Posterior cingulate gyrus (tissue), 11 donors: ENCODE data around the gene TUBG2.
"Not testable (repeated sequence)": the region's sequence is repeated elsewhere in the genome, so short reads cannot be mapped to it uniquely, and the experiment has no call there.

Experiments used
- DNase-seq, 10 donors: peaks; one replicate each; pipeline versions ENCODE4 v3.0.0 to v3.0.0-alpha.2; 2020 to 2021; ENCODE audit warnings: mixed read lengths in 3 of 10
- intact Hi-C: fragments of 100-400 bp; cut with DNase I; formaldehyde crosslinking; loops from one replicate; pipeline ENCODE4 v1.15.1; 2023

TUBG2 gene

DNA sequence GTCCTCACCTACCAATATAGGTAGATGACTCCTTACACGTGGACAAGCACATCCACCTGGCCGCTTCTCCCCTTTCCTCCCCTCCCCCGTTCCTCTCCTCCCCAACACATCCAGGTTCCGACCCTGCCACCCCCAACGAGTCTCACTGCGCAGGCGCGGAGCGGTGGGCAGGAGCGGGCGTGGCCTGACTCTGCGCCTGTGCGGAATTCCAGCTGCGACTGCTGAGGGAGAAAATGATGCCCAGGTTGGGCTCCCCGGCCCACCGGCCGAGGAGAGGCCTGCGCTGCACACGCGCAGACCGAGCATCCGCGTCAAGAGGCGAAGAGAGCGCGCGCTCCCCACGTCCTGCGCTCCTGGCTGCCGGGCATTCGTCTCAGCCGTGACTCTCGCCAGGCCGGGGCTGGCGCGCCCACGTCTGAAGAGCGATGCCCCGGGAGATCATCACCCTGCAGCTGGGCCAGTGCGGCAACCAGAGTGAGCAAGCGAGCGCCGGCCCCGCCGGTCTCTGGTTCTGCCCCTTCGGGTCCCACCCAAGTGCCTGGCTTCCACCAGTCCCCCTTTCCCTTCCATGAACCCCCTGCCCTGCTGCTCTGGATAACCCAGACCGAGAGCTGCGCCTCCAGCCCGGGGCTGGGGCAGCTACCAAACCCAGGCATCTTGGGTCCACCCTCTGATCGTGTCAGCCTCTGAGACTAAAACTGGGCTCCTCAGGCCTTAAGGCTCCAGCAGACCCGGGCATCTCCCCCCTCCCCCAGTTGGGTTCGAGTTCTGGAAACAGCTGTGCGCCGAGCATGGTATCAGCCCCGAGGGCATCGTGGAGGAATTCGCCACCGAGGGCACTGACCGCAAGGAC lies at the start of gene TUBG2:
TSS of gene TUBG2 (plus strand) at position 206 of the 853 bp plus-strand sequence. CDS start at position 426, 220 bp downstream.
- intact Hi-C loops = no loop called here
- peak; percentile 83 to 98 (median 90) for DNase-seq

DNA sequence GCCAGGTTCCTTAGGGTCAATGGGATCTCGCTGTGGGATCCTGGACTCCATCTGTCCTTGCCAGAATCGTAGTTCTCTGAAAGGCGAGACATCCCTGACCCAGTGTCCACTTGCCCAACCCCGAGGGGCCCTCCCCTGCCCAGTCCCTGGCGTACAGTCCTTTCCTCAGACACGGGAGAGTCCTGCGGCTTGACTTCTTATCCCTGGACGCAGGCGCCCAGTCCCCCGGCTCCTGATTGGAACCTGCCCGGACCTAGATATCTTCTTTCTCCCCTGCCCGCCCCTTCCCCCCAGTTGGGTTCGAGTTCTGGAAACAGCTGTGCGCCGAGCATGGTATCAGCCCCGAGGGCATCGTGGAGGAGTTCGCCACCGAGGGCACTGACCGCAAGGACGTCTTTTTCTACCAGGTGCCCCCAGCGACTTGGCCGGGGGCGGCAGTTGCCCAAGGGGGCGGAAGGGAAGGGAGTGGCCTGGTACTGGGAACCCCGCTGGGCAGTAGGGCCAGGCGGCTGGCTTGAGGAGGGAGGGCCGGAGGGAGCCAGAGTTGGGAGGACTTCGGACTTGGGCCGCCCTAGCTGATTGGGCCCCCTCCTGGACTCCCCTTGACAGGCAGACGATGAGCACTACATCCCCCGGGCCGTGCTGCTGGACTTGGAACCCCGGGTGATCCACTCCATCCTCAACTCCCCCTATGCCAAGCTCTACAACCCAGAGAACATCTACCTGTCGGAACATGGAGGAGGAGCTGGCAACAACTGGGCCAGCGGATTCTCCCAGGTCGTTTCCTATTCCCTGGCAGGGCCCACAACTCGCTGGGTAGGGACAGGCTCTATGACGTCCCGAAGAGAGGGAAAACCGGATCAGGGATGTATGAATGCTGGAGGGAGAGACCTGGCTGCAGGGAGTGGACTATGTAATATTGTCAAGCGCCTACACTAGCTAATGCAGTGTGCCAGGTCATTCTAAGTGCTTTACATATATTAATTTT lies 49.0 kb upstream of the TUBG2 start:
- intact Hi-C loops = loop anchor here (1.0 kb wide), 1 partner anchor 69 kb away; no protein-coding TSS in a partner anchor
- DNase-seq = peak in 5 of 10 donors; percentile 10 to 86 (median 27)

DNA sequence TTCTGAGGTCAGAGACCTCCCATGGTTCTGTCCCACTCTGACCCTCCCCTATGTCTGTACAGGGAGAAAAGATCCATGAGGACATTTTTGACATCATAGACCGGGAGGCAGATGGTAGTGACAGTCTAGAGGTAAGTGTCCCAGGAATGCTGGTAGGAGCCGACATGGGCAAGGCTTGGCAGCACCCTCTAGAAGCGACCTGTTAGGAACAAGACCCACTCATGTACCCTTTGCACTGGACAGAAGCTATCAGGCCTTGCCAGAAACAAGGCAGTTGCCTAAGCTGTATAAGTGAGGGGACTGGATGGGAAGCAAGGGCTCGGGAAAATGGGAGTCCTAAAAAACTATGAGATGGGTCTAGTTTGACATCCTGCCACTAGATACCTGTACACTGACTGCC lies 47.1 kb upstream of the TUBG2 start:
- intact Hi-C loops = no loop called here
- DNase-seq = no peak

DNA sequence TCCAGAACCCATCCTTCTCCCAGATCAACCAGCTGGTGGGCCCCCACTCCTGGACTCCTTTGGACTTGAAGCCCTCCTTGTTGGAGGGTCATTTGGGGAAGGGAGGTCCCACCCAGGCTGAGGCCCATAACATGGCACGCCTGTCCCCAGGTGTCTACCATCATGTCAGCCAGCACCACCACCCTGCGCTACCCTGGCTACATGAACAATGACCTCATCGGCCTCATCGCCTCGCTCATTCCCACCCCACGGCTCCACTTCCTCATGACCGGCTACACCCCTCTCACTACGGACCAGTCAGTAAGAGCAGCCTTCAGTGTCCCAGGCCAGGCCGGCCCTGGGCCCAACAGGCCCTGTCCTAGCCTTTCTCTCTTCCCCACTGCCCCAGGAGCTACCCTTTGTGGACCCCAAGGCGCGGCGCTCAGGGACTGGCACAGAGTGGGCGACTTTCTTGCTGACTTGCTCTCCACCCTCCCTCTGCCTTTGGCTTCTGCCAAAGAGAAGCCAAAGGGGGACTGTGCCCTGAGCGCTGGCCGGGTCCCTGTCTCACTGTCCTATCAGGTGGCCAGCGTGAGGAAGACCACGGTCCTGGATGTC lies 45.3 kb upstream of the TUBG2 start:
- no peak for DNase-seq
- intact Hi-C loops = no loop called here

- no peak for DNase-seq
- intact Hi-C loops = no loop called here
Observed at GRCh38 chr17:42617956-42618431, 41.1 kb upstream of the TUBG2 start.

GRCh38 chr17:42618442-42619150 lies 40.5 kb upstream of the TUBG2 start:
- intact Hi-C loops = no loop called here
- peak in 2 of 10 donors; percentile 27 to 71 for DNase-seq

DNA sequence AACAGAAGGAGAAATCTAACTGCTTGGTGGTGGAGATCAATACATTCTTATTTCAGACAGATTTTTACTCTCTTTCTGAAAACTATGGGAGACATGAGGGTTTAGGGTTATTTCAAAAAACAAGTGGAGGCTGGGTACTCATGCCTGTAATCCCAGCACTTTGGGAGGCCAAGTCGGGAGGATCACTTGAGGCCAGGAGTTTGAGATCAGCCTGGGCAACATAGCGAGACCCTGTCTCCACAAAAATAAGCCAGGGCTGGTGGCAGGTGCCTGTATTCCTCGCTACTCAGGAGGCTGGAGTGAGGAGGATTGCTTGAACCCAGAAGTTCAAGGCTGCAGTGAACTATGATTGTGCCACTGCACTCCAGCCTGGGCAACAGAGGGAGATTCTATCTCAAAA lies 37.1 kb upstream of the TUBG2 start:
- intact Hi-C loops = not testable (repeated sequence)

DNA sequence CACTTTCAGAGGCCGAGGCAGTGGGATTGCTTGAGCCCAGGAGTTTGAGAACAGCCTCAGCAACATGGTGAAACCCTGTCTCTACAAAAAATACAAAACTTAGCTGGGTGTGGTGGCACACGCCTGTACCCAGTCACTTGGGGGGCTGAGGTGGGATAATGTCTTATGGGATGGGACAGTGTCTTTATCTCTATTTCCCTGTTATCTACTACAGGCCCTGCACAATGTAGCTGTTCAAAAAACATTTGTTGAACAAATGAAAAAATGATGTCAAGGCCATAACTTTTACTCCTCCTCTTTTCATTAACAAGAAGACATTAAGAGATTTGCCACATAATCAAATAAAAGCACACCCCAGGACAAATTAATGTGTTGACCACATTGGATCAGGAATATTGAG lies 35.8 kb upstream of the TUBG2 start:
- DNase-seq = no peak
- intact Hi-C loops = no loop called here

More for the DNA sequence above, 37.1 kb upstream of the TUBG2 start:
- DNase-seq = not testable (repeated sequence)

DNA sequence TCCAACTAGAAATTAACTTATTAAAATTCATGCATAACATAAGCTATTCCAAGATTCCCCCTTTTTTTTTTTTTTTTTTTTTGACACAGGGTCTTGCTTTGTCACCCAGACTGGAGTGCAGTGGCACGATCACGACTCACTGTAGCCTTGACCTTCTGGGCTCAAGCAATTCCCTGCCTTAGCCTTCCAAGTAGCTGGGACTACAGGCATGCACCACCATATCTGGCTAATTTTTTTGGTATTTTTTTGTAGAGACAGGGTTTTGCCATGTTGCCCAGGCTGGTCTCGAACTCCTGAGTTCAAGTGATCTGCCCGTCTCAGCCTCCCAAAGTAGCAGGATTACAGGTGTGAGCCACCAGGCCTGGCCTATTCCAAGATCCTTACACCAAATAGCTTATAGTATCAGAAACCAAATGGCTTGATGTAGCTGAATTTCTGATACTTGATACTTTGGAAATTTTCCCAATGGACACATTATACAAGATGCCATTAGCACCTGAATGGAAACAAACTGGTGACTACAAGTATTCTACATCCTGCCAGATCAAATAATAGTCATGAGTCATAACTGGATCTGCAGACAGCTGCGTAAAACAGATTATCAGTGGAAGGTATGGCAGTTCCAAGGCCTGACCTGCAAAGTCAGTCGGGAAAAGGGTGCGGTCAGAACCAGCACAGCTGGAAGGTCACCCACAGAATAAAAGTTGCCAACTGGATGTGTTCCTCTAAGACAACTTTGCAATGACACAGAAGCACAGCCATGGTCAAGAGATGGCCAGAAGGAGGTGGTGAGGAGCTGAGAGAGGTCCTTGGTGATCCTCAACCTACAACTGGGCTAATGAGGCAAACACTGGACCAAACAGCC lies 35.1 kb upstream of the TUBG2 start:
- intact Hi-C loops = no loop called here
- no peak for DNase-seq

DNA sequence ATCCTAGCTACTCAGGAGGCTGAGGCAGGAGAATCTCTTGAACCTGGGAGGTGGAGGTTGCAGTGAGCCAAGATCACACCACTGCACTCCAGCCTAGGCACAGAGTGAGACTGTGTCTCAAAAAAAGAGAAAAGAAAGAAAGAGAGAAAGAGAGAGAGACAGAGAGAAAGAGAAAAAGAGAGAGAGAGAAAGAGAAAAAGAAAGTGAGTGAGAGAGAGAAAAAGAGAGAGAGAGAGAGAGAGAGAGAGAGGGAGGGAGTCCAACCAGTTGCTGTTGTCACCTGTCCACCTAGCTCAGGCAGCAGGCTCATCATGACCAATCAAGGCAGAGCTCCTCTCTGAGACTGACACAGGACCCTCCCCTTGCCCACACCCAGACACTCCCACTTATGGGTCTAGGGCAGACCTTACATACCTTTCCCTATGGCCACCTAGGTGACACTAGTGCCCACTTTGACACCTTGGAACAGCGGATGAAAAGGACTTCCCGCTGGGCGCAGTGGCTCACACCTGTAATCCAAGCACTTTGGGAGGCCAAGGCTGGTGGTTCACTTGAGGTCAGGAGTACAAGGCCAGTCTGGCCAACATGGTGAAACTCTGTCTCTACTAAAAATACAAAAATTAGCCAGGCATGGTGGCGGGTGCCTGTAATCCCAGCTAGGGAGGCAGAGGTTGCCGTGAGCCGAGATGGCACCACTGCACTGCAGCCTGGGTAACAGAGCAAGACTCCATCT lies 31.9 kb upstream of the TUBG2 start:
- intact Hi-C loops, DNase-seq: not testable (repeated sequence)

DNA sequence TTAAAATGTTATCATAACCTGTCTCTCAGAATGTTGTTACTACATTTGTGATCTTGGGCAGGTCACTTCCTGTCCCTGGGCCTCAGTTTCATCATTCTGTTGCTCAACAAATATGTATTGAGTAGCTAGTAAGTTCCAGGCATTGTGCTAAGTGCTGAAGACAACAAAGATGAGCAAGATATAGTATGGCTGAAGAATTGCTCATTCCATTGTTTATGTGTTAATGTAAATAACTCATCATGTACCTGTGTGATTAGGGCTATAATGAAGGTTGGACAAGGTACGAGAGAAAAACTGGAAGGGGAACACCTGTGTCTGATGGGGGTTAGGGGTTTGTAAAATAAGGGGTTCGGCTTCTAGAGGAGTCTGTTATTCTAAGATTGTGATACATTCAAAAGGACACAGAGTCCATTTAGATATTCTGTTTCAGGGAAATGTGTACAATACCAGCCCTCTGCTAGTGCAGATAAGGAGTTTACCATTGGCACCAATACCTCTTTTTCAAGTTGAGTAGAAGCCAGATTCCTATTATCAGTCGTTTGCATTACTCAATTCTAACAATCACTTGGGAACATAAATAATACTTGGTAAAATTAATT lies 29.6 kb upstream of the TUBG2 start:
- no peak for DNase-seq
- intact Hi-C loops = no loop called here

GRCh38 chr17:42632949-42633444 lies 26.1 kb upstream of the TUBG2 start:
- no peak for DNase-seq
- intact Hi-C loops = no loop called here

- intact Hi-C loops = no loop called here
- DNase-seq = no peak
Observed at GRCh38 chr17:42639525-42640113, 19.5 kb upstream of the TUBG2 start.

- intact Hi-C loops = no loop called here
- DNase-seq = no peak
Observed at GRCh38 chr17:42640121-42640520, 19.0 kb upstream of the TUBG2 start.

DNA sequence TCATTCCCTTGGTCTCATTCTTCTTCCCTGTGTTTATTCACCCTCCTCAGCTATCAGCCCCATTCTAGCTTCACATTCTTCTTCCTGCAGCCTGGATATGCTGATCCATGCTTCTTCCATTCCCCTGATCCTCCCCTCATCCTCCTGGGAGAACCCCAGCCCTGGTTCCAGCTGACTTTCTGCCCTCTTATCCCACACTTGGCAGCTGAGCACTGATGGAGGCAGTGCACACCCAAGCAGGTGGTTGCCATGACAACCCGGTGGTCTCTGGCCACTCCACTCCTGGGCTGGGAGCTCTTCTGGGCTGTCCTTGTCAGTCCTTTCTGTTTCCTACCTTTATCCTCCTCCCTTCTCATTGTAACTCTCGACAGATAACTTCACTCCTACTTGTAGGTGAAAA lies 16.7 kb upstream of the TUBG2 start:
- intact Hi-C loops = no loop called here

DNA sequence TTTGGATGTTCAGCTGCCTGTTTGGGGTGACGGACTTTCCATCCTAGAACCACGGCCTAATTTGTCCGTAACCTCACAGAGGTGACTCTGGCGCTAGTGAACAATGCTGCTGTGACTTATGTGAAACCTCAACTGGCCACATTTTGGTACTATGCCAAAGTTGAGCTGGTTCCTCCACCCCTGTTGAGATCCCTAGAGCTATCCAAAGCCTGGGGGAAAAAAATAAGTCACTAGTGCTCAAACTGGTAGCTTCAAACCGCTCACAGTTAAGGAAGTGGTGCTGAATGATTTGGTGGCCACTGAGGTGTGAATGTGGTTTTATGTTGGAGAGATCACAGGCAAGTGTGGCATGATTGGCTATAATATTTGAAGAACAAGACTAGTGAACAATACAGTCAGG lies 11.3 kb upstream of the TUBG2 start:
- no peak for DNase-seq
- intact Hi-C loops = no loop called here

More for the DNA sequence above, 16.7 kb upstream of the TUBG2 start:
- no peak for DNase-seq

- no peak for DNase-seq
- intact Hi-C loops = no loop called here
Observed at GRCh38 chr17:42651392-42651791, 7.7 kb upstream of the TUBG2 start.
